Ascending aorta (tissue), 2 donors: ENCODE data around the gene HAGHL. TPM values are rescaled to one million over a fixed set of nuclear protein-coding genes. Genes with fewer than 3 reads are reported as not detected.

Experiments
- DNase-seq, 2 donors: peaks; one replicate each; pipeline ENCODE4 v3.0.0-alpha.2; 2019; ENCODE audit warnings: low spot score in 2 of 2
- H3K27ac ChIP-seq, 2 donors: fragments of 200-600 bp; sonication (generic); one replicate each; pipeline ENCODE4 v1.5.1; 2016 to 2017; ENCODE audit warnings: mild to moderate bottlenecking in 1 of 2
- H3K27me3 ChIP-seq: fragments of 200-600 bp; sonication (generic); one replicate; pipeline ENCODE4 v1.5.1; 2017
- H3K36me3 ChIP-seq, 2 donors: fragments of 200-600 bp; sonication (generic); one replicate each; pipeline ENCODE4 v1.5.1; 2016
- H3K4me1 ChIP-seq, 2 donors: fragments of 200-600 bp; sonication (generic); one replicate each; pipeline ENCODE4 v1.5.1; 2016 to 2017; ENCODE audit warnings: mild to moderate bottlenecking in 1 of 2
- H3K4me3 ChIP-seq, 2 donors: fragments of 200-600 bp; sonication (generic); one replicate each; pipeline ENCODE4 v1.5.1; 2016 to 2017; ENCODE audit warnings: mild to moderate bottlenecking in 1 of 2
- H3K9me3 ChIP-seq, 2 donors: fragments of 200-600 bp; sonication (generic); one replicate each; pipeline ENCODE4 v1.5.1; 2016
- intact Hi-C: fragments of 100-400 bp; cut with DNase I; formaldehyde crosslinking; loops from one replicate; pipeline ENCODE4 v1.15.1; 2023
- total RNA-seq: library from RNA; depleted of rRNA; stranded (reverse); fragments of >200 nt; gene quantifications from one replicate; pipeline ENCODE4 v1.1.0, GENCODE V29; 2016
- TF ChIP-seq, protein P1 (sequence below), 3 experiments: fragments of 200-600 bp in 2 of 3; fragments of 450-650 bp in 1 of 3; sonication (generic) in 2 of 3; IDR thresholded peaks; one replicate each; pipeline ENCODE4 v1.5.1; 2016 to 2019; ENCODE audit warnings: antibody characterized with exemption in 3 of 3, mild to moderate bottlenecking in 1 of 3, moderate library complexity in 1 of 3

HAGHL gene
- total RNA-seq, 1 donor from 2014 or later: 9.7 TPM

DNA sequence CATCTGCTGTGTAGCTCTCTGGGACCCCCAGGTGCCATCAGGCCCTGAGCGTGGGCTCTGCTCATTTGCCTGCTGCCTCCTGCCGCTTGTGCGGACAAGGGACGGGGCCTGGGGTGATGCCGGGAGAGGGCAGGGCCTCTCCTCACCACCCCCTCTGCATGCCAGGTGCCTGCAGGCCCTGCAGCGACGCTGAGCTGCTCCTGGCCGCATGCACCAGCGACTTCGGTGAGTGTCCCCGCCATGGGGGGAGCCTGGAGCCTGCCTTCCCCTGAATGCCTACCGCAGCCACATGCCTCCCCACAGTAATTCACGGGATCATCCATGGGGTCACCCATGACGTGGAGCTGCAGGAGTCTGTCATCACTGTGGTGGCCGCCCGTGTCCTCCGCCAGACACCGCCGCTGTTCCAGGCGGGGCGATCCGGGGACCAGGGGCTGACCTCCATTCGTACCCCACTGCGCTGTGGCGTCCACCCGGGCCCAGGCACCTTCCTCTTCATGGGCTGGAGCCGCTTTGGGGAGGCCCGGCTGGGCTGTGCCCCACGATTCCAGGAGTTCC lies 10.1 kb upstream of the HAGHL start:
- intact Hi-C loops: loop anchor here (10.0 kb wide), 1 partner anchor 378 kb away; the partner anchor contains the start of gene C1QTNF8
- Histone ChIP-seq H3K4me3 (peak overlapping the region in 1 of 2 donors; percentile 93), H3K4me1 (peaks cover 17 to 24% of the 10 kb centered on the region in 2 donors), H3K27ac (no peak overlapping the region), H3K9me3 (no peaks in the 10 kb centered on the region), H3K27me3 (no peaks in the 10 kb centered on the region), H3K36me3 (no peaks in the 10 kb centered on the region)
- DNase-seq: no peak
- TF ChIP-seq, protein P1, sequence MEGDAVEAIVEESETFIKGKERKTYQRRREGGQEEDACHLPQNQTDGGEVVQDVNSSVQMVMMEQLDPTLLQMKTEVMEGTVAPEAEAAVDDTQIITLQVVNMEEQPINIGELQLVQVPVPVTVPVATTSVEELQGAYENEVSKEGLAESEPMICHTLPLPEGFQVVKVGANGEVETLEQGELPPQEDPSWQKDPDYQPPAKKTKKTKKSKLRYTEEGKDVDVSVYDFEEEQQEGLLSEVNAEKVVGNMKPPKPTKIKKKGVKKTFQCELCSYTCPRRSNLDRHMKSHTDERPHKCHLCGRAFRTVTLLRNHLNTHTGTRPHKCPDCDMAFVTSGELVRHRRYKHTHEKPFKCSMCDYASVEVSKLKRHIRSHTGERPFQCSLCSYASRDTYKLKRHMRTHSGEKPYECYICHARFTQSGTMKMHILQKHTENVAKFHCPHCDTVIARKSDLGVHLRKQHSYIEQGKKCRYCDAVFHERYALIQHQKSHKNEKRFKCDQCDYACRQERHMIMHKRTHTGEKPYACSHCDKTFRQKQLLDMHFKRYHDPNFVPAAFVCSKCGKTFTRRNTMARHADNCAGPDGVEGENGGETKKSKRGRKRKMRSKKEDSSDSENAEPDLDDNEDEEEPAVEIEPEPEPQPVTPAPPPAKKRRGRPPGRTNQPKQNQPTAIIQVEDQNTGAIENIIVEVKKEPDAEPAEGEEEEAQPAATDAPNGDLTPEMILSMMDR (IDR thresholded peaks at IDR 0.05): no peak

DNA sequence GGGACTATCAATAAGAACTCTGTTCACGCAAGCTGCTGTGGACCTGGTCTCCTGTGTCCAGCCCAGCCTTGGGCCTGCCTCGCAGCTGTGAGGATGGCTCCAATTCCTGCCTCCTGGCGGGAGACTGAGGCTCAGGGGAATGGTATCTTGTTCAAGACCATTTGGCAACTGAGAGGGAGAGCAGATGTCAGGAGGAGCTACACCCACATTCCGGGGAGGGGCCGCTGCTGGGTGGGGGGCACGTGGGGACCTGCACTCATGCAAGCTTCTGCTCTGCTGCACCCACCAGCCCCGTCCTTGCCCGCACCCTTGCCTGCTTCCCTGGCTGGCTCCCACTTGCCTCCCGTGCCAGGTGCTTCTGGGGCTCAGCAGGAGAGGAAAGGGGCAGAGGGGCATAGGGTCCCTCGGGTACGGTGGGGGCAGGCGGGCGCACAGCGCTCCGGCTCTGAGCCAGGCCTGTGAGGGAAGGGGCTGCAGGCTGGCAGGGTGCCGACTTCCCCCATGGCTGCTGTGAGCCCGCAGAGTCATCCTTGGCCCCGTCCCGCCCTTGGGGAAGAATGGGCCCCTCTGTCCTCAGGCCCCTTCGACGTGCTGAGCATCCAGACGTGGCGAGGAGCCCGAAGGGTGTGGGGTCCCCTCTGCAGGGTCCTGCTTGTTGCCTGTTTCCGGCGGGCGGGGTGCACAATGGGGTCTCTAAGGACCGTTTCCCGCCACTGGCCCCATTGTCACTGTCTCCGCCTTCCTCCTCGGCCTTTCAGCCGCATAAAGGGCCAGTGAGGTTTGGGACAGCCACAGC lies 9.3 kb upstream of the HAGHL start:
- intact Hi-C loops: loop anchor here (10.0 kb wide), 1 partner anchor 377 kb away; the partner anchor contains the start of gene C1QTNF8
- H3K9me3 ChIP-seq: no peaks in the 10 kb centered on the region
- no peak overlapping the region for H3K4me3 ChIP-seq
- no peaks in the 10 kb centered on the region for H3K27me3 ChIP-seq
- peaks cover 17 to 26% of the 10 kb centered on the region in 2 donors for H3K4me1 ChIP-seq
- H3K36me3 ChIP-seq: no peaks in the 10 kb centered on the region
- no peak for DNase-seq
- TF ChIP-seq, protein P1 (IDR thresholded peaks at IDR 0.05): no peak
- H3K27ac ChIP-seq: no peak overlapping the region

DNA sequence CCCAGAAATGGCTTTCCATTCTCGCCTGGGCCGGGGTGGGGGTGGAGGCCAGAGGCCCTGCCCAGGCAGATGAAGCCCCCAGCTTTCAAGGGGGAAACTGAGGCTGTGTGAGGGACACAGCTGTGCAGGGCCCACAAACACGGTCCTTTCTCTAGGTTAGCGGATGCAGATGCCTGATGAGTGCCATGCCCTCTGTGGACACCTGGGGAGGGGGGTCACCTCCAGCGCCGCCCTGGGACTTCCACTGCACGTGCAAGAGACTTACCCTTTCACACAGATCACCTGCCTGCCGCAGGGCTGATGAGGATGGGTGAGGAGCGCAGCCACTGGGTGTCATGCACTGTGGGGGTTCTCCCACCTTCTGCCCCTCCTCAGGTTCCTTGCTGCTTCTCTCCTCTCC lies 8.5 kb upstream of the HAGHL start:
- Histone ChIP-seq H3K27ac (no peak overlapping the region), H3K27me3 (no peaks in the 10 kb centered on the region), H3K4me3 (no peak overlapping the region), H3K36me3 (no peaks in the 10 kb centered on the region), H3K9me3 (no peaks in the 10 kb centered on the region), H3K4me1 (peaks cover 17 to 26% of the 10 kb centered on the region in 2 donors)
- TF ChIP-seq, protein P1 (IDR thresholded peaks at IDR 0.05): no peak
- intact Hi-C loops: loop anchor here (10.0 kb wide), 1 partner anchor 376 kb away; the partner anchor contains the start of gene C1QTNF8
- DNase-seq: no peak

DNA sequence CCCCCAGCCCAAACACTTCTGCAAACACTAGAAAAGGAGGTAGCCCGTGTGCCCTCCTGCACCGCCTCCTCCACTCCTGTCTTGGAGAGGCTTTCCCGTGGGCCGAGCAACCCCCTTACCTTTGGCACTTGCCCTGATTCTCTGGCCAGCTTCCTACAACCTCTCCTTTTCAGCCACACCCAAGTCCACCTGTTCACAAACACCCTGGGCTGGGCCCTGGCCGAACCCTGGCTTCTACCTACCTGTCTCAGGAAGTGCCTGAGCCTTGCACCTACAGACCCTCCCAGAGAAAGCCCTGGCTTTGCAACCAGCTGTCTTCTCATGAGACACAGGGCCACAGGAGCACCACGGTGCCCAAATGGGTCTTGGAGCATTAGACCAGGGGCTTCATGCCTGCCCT lies 8.0 kb upstream of the HAGHL start:
- H3K9me3 ChIP-seq: no peaks in the 10 kb centered on the region
- H3K27me3 ChIP-seq: no peaks in the 10 kb centered on the region
- TF ChIP-seq, protein P1 (IDR thresholded peaks at IDR 0.05): no peak
- no peak overlapping the region for H3K27ac ChIP-seq
- H3K4me1 ChIP-seq: peaks cover 17 to 26% of the 10 kb centered on the region in 2 donors
- no peaks in the 10 kb centered on the region for H3K36me3 ChIP-seq
- no peak overlapping the region for H3K4me3 ChIP-seq
- intact Hi-C loops: loop anchor here (10.0 kb wide), 1 partner anchor 376 kb away; the partner anchor contains the start of gene C1QTNF8
- DNase-seq: no peak

DNA sequence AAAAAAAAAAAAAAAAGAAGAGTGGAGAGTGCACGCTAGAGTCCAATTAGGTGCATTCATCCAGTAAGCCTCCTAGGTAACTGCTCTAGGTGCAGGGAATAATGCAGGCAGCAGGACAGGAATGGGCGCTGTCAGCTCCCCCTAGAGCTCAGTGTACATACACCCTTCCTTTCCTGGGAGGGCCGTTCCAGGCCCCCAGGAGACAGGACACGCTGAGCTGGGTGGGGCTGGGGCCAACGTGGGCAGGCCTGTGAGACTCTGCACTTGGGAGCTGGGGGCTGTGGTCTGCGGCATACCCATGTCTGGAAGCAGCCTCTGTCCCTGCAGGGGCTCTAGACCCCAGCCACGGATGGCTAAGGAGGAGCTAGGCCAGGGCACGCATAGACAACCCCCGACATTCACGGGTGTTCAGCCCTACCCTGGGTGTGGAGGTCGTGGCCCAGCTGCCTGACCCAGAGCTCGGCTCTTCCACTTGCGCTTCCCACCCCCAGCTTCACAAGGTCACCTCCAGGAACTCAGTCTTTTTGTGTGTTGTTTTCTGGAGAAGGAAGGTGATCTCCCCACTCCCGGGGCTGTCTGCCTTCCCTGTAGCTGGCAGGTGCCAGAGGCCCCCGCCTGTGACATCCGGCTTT lies 7.0 kb upstream of the HAGHL start:
- H3K27me3 ChIP-seq: no peaks in the 10 kb centered on the region
- intact Hi-C loops: loop anchor here (10.0 kb wide), 1 partner anchor 375 kb away; the partner anchor contains the start of gene C1QTNF8
- TF ChIP-seq, protein P1 (IDR thresholded peaks at IDR 0.05): no peak
- DNase-seq: no peak
- no peaks in the 10 kb centered on the region for H3K36me3 ChIP-seq
- H3K9me3 ChIP-seq: no peaks in the 10 kb centered on the region
- no peak overlapping the region for H3K27ac ChIP-seq
- peak overlapping the region; percentile 74 to 96 for H3K4me3 ChIP-seq
- peaks cover 14 to 21% of the 10 kb centered on the region in 2 donors for H3K4me1 ChIP-seq
